Femur (tissue), 1 donor: ENCODE measurements around the gene CADM2.

Experiments used
- DNase-seq: peaks from one replicate; pipeline ENCODE4 v3.0.0-alpha.2; 2017

Gene CADM2

DNA sequence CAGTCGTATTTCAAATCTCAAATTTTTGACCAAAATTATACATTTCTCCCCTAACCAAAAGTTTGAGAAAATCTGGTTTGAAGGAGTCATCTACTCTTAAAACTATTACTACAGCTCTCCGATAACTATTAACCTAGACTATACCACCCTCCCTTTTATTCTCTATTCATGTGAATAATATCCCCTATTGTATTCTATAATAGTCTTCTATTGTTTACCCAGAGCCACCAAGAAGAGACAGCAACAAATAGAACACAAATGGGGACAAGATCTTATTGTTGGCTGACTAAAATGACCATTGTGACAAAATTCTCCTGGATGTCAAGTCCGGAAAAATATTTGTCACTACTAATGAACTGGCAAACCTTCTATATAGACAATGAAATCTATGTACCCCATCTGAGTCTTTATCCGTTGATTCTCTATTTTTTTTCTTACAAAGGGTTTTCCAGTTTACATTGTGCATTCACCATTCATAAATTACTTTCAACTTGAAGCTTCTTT lies 618.0 kb downstream of the CADM2 start:
- no peak for DNase-seq

DNA sequence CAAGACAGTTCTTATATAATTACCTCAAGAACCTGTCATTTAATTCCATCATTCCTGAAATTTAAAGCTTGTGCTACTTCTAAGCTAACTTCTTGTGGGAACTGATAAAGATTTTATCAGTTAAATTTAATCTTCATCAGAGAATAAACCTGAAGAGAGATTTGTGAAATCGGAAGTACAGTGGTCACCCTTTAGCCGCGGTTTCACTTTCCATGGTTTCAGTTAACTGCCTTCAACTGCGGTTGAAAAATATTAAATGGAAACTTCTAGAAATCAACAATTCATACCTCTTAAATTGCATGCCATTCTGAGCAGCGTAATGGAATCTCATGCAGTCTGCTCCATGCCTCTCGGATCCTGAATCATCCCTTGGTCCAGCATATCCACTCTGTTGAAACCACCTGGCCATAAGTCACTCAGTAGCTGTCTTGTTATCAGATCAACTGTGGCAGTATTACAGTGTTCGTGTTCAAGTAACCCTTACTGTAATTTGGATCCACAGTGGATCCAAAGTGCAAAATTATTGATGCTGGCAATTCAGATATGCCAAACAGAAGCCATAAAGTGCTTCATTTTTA lies 626.1 kb downstream of the CADM2 start:
- DNase-seq, result no peak

DNA sequence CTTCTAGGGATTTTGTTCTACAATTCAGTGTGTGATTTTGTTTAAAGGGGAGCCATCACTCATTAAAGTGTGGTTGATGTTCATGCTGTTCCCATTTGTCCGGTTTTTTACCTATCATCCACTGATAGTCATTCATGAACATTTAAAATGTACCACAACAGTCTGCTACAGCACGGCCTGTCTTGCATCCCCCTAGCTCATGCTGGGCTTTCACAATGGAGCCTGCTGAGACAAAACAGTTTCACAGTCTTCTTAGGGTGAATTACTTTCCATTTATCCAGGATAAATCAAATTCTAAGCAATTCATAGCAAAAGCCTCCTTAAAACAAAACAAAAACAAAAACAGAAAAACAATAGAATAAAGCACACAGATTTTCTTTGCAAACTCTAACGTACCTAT lies 627.2 kb downstream of the CADM2 start:
- DNase-seq, result no peak

DNA sequence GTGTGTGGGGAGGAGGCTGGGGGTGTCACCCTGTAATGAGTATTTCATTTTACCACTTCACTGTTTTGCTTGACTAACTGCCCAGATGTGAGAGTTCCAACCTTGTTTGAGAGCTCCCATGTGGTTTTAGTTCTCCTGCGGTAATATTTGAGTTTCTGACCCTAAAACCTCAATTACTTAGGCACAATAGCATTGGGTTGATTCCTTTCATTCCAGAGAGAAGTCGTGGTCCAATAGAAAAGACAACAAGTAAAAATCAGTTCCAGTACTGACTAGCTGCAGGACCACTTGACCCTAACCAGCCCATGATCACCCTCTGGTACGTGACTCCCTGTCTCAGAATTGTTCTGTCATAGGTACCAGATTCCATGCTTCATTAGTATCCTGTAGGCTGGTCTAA lies 630.4 kb downstream of the CADM2 start:
- DNase-seq, result no peak

DNA sequence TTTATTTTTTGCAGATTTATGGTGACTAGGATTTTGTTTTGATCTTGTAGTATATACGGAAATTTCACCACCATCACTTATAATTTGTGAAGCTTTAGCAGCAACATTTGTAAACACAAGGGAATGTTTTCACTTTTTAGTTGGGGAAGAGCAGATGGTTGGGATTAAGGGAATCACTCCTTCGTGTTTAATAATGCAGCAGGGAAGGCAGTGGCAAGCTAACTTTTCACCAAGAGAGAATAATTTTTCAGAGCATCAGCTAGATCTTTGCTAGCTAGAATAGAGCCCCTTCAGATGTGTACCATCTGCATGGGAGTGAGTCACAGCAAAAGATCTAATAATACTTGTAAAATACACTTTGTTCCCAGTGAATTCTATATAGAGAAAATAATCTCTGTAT lies 632.7 kb downstream of the CADM2 start:
- no peak for DNase-seq

DNA sequence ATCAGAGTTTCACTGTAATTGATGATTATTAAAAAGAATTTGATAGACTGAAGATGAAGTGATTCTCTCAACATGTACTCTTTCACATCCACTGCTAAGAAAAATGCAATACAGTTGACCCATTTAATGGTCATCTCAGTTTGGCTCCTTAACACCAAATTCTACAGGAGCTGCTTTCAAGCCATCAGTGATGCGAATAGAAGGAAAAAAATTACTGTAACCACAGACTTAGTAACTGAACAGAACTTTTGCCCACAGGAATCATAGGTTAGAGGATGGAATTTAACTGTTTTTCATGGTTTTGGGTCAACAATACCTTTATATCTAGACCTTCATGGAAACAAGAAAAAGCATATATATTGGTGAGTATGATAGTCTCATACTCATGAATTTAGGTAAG lies 633.5 kb downstream of the CADM2 start:
- DNase-seq, result no peak

DNA sequence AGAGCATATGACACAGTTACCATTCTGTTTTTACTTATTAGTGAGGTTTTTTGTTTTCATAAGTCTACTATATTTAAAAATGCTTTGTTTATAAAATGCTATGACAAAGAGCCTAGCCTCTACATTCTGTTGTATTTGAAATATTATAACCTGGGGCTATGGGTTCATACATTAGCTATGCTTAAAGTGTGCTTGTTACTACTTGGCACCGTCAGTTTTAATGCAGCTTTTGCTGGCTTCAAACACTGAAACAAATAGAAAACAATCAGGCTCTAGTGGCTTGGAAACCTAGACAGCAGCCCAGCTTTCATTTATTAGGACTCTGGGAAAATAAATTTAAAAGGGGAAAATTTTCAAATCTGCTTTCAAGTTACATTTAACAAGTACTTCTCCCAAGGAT lies 635.9 kb downstream of the CADM2 start:
- DNase-seq, result no peak

DNA sequence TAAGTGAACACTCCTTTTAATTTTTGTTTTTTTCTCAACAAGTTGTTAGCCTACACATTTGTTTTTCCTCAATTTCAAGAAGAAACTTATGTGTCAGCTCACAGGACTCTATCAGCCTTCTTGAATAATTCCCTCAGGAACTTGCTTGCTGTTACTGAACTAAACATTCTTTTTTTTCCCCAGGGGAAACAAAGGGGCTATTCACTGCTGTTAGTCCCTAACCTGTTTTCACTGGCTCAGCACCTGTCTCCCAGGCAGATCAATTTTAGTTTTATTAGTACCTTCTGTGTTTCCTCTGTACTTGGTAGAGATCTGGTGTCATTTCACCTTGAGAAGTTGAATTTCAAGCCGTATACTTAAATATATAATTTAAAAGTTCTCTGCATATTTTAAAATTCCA lies 644.6 kb downstream of the CADM2 start:
- no peak for DNase-seq

DNA sequence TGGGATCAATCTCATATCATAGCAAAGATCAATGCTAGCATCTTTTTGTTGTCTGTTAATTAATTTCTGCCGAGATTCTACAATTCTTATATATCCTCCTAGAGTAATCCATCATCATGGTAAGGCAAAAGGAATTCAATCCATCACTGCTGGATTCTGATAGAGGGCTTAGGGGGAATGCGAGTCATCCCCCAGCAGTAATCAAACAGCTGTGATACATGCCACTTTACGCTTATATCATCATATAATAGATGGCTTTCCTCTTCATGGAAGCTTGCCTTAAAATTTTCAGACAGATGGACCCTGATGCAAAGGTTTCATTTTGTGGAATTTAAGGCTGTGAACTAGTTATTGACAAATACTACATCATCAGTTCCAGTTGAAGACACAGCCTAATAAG lies 645.9 kb downstream of the CADM2 start:
- no peak for DNase-seq

DNA sequence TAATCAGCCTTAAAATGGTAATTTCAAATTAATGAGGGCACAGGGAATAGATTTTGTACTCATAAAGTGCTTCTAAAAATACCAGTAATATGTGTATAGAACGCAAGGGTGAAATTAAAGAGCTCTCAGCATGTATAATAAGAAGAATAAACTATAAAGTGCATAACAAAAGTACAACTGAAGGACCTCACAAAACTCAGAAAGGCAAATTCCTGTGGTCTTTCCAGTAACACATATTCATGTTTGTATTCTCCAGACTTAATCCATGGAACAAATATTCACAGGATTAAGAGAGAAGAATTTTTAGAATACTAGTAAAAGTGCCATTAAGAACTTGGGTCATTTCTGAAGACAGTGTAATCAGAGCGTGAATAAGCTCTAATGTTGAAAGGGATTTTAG lies 646.3 kb downstream of the CADM2 start:
- no peak for DNase-seq

DNA sequence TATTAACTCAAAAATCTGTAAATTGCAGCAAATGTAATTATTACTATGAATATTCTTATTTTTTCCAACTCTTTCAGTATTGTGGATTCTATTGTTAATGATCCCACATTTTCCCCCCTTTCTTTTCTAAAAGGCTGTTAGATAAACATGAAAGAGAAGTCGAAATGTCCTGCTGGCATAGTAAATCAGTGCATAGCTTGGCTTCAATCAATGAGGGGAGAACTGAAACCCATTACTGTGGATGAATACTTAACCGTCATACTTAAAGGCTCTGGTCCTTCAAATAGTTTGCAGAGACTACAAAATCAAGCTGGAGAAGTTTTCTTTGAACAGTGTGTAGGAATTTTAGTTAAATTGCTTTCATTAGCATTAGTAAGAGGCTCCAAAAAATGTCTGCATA lies 667.9 kb downstream of the CADM2 start:
- DNase-seq, result no peak

DNA sequence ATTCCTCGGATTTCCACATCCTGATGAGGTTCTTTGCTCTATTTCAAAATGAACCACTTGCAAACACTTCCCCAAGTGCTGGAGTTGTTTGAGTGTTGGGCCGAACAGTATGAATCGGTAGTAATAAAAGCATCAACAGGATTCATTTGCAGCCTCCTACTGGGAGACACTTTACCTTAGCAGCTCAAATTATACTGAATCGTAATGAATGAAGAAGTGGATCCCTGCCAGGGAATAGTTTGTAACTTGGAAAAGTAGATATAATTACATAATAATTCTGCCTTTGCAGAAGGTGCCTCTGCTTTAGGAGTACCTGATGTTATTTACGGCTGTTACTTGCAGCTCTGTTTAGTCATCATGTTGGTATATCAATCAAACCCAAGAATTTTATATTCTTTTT lies 669.1 kb downstream of the CADM2 start:
- DNase-seq, result no peak

DNA sequence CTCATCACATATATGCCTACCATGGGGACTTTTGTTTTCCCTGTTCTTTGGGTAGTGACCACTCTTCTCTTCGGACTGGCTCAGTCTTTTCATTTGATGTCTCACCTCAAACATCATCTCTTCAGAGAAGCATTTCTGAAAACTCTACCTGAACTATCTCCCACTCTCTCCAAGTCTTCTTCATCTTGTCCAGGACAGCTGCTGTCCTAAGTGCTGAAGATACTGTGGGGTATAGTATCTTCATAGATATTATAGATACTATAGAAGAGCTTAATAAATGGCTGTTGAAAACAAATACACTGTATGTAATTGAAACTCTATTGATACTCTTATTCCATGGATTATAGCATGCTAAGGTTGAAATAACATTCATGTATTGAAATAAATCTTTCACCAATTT lies 672.3 kb downstream of the CADM2 start:
- no peak for DNase-seq

DNA sequence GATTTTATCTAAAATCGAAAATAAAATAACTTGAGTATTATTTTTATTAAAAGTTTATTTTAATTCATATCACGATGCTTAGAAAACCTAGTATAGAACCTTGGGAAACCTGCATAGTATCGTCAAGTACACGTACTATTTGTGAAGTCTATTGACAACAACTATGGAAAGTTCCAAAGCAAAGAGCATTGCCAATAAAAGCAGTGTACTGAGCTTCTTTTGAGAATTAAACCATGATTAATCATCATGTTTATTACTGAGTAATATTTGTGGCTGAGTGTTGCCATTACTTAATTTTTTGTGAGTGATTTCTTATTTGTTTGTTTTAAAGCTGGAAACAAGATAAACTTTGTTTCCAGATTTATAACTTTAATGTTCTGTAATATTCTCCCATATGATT lies 674.1 kb downstream of the CADM2 start:
- no peak for DNase-seq

DNA sequence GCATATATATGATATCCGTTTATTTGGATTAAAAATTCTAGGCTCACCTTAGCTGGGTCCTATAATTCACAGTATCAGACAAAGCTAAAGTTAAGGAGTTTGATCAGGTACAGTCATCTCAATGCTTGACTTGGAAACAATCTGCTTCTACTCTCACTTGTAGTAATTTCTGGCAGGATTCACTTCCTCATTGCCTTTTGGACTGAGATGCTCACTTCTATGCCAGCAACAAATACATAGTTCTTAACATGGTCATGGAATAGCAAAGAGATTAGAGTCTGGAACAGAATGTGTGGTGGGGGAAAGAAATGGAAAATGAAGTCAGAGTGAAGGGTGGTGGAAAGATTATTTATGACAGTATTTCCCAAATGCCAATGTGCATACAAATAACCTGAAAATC lies 693.6 kb downstream of the CADM2 start:
- no peak for DNase-seq

DNA sequence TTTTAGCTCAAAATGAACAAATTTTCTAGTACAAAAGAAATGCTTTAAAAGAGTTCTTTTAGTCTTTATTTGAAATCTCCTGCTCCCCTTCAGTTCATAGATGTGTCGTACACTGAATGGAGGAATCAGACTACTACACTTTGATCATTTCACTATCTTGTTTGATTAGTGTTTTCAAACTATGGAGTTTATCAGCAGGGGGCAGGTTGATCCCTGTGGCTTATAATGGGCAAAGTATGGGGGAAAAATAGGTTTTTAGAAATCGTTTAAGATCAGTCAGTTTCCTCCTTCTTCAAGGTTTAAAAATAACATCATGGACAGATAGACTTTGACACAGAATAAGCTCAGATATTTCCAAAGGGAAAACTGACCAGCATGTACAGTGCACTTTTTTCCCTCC lies 701.7 kb downstream of the CADM2 start:
- no peak for DNase-seq

DNA sequence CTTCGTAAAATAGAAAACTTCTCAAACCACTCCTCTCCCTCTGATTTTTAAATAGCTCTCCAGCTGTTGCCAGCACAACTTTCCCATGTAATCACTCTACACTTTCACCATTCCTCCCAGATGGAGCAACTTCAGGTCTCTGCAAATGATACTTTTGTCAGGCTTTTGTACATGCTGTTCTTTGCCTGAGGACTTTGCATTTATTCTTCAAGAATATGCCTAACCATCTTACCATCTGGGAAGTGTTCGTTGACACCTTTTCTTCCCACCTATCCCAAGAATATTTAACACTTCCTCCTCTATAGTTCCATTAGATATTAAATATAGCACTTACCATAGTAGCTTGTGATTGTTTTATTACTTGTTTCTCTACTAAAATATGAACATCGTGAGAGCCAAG lies 703.7 kb downstream of the CADM2 start:
- DNase-seq, result no peak

DNA sequence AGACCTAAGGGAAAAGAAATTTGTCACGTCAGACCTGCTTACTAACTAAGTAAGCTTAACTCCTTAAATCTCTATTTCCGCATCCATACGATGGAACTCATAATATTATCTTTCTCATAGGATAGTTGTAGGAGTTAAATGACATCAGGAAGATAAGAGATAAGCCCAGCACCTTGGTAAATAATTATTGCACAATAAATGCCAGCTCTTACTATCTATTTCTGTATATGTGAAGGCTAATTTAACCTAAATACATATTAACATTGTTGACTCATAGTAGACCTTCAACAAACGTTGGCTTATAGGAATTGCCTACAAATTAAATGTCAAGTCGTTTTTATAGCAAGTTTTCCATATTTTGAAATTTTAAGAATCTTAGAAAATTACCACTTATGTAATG lies 709.0 kb downstream of the CADM2 start:
- no peak for DNase-seq

DNA sequence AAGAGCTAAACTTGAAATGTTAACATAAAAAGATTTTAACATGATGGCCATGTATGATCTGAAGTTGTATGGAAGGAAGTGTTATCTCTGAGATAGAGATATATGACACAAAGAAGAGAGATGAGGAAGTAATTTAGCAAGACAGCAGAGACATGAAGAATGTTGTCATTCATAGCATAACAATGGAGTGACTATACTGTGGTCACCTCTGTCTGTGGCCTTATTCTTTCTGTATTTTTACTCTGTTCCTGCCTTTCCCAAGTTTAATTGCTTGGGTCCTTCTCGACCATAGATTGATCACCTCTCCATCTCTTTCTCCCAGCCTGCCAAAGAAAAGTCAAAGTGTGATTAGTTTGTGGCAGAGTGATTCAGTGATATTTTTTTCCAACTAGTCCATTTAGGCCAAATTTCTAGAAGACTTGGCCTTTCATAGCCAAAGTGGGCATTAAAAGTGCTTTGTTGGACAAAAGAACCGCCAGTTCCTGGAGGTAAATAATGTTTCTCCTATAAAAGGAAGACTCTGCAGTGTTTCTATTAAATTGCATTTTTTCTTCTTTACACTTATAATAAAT lies 711.9 kb downstream of the CADM2 start:
- no peak for DNase-seq

DNA sequence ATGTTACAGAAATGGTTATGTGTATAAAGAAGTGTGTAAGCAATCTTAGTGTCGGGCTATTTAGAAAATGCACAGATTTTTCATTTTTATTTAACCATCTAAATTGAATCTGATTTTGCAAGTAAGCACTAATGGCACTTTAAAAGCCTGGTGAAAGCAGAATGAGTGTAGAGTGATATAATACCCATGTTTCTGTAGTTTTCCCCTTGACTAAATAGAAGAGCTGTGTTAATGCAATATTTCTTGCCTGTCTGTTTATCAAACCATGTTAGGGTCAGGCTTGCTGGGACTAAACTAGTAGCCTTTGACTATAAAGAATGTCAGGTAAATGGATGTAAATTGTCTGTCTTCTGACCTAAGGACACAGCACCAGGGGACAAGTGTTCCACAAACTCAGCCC lies 714.0 kb downstream of the CADM2 start:
- DNase-seq, result no peak

DNA sequence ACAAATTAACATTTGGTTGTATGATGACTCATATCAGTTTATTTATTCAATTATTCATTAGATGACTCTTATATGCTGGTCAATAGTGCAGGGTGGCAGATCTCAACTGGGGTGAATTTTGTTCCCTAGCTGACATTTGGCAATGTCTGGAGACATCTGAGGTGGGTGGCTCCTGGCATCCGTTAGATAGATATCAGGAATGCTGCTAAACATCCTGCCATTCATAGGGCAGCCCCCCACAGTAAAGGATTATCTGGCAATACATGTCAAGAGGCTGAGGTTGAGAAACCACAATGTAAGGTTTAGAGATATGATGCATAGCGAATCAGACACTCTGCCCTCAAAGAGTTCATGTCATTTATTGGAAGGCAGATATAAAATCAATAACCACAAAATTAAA lies 719.9 kb downstream of the CADM2 start:
- no peak for DNase-seq

DNA sequence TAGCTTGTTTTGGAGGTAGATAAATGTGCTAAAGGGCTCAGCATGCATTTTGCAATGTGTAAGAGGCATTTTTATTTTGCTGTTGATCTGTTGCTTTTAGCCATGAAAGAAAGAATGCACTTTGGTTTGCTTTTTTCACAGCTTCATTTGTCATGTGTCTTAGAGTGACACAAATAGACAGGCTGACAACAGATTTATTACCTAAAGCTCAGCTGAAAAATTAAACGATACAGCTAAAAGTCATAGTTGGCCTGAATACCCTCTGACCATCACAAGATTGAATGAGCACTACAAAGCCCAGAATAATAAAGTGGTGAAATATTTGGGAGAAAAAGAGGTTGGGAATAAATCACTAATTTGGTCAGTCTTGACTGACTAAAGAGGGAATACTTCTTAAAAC lies 723.1 kb downstream of the CADM2 start:
- DNase-seq, result no peak

DNA sequence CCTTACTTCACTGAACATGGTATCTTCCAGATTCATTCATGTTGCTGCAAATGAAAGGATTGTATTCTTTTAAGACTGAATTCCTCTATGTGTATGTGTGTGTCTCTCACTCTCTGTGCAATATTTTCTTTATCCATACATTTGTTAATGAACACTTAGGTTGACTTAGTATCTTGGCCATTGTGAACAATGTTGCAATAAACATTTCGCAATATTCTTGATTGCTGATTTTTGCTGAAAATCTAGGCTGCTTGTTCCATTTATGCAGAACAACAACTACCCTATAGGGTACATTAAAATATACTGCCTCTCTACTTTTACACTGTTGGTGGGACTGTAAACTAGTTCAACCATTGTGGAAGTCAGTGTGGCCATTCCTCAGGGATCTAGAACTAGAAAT lies 732.4 kb downstream of the CADM2 start:
- no peak for DNase-seq

DNA sequence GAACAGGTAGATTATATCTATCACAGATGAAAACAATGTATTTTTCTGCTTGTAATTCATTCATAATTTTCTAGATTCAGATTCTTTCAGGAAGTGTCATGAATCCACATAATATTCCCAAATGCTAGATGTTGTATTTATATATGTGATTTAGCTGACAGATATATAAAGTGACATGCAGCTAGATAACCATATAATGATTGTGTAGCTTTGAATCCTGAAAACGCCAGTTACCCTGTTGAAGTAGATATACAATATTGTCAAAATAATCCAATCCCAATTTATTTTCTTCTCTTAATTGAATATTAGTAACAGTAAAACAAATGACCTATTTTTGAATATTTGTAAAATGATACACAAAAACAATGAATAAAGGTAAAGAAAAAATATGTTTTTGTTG lies 738.4 kb downstream of the CADM2 start:
- no peak for DNase-seq

DNA sequence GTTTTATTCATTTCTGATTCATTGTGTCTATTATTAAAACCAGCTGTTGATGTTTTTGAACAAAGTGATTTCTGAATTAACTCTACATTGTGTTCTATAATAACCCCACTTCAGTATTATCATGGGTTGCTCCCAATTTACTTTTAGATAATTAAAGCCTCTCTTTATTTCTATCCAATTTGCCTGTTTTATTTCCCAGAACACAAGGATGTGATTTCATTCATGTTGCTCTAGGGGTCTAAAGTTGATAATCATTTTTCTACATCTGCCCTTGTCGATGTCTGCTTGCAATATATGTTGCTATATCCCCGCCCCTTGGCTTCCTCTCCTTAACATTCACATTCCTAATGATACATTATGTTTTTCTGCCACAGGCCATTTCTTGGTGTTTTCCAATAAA lies 747.3 kb downstream of the CADM2 start:
- DNase-seq, result no peak
